Neural cell (in vitro differentiated cells): ENCODE measurements around the gene GTSF1L.

Experiments used
- EP300 ChIP-seq: fragments of 450-650 bp; conservative IDR thresholded peaks from 2 replicates; pipeline ENCODE4 v1.6.1; 2014; ENCODE audit warnings: antibody characterized with exemption, mild to moderate bottlenecking, moderate library complexity; ENCODE audit not compliant: poor library complexity, severe bottlenecking
- EZH2 ChIP-seq: fragments of 200-600, 300-800 bp; shearing (Covaris generic), sonication (generic); IDR thresholded peaks from 2 replicates; pipeline ENCODE4 v1.6.1; 2014; ENCODE audit warnings: antibody characterized with exemption, low read length, borderline replicate concordance, mild to moderate bottlenecking; ENCODE audit not compliant: insufficient read depth, poor library complexity, severe bottlenecking
- MXI1 ChIP-seq: fragments of 450-650 bp; conservative IDR thresholded peaks from 2 replicates; pipeline ENCODE4 v1.6.1; 2014; ENCODE audit warnings: antibody characterized with exemption, mild to moderate bottlenecking; ENCODE audit not compliant: poor library complexity, severe bottlenecking
- POLR2AphosphoS5 ChIP-seq: IDR thresholded peaks from 2 replicates; pipeline ENCODE4 v1.6.1; 2012
- RAD21 ChIP-seq: fragments of 450-650 bp; conservative IDR thresholded peaks from 2 replicates; pipeline ENCODE4 v1.6.1; 2014; ENCODE audit warnings: antibody characterized with exemption, mild to moderate bottlenecking, moderate library complexity
- SMC3 ChIP-seq: fragments of 450-650 bp; conservative IDR thresholded peaks from 2 replicates; pipeline ENCODE4 v1.6.1; 2014; ENCODE audit warnings: antibody characterized with exemption, mild to moderate bottlenecking, moderate library complexity; ENCODE audit not compliant: poor library complexity
- TAF1 ChIP-seq: IDR thresholded peaks from 2 replicates; pipeline ENCODE4 v1.6.1; 2012; ENCODE audit warnings: low read depth
- TF ChIP-seq, protein P1 (sequence below): fragments of 450-650 bp; IDR thresholded peaks from 2 replicates; pipeline ENCODE4 v1.5.1; 2014; ENCODE audit warnings: antibody characterized with exemption, mild to moderate bottlenecking, moderate library complexity; ENCODE audit not compliant: poor library complexity, severe bottlenecking
- TF ChIP-seq, protein P2 (sequence below): IDR thresholded peaks from 2 replicates; pipeline ENCODE4 v1.6.1; 2012; ENCODE audit warnings: borderline replicate concordance

GRCh38 chr20:43699941-43700565 lies 26.7 kb downstream of the GTSF1L start:
- TF ChIP-seq SMC3 = no peak
- TF ChIP-seq POLR2AphosphoS5 = no peak
- TF ChIP-seq, protein P1, sequence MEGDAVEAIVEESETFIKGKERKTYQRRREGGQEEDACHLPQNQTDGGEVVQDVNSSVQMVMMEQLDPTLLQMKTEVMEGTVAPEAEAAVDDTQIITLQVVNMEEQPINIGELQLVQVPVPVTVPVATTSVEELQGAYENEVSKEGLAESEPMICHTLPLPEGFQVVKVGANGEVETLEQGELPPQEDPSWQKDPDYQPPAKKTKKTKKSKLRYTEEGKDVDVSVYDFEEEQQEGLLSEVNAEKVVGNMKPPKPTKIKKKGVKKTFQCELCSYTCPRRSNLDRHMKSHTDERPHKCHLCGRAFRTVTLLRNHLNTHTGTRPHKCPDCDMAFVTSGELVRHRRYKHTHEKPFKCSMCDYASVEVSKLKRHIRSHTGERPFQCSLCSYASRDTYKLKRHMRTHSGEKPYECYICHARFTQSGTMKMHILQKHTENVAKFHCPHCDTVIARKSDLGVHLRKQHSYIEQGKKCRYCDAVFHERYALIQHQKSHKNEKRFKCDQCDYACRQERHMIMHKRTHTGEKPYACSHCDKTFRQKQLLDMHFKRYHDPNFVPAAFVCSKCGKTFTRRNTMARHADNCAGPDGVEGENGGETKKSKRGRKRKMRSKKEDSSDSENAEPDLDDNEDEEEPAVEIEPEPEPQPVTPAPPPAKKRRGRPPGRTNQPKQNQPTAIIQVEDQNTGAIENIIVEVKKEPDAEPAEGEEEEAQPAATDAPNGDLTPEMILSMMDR = no peak
- no peak for TF ChIP-seq TAF1
- TF ChIP-seq RAD21 = no peak
- no peak for TF ChIP-seq EZH2
- TF ChIP-seq, protein P2, sequence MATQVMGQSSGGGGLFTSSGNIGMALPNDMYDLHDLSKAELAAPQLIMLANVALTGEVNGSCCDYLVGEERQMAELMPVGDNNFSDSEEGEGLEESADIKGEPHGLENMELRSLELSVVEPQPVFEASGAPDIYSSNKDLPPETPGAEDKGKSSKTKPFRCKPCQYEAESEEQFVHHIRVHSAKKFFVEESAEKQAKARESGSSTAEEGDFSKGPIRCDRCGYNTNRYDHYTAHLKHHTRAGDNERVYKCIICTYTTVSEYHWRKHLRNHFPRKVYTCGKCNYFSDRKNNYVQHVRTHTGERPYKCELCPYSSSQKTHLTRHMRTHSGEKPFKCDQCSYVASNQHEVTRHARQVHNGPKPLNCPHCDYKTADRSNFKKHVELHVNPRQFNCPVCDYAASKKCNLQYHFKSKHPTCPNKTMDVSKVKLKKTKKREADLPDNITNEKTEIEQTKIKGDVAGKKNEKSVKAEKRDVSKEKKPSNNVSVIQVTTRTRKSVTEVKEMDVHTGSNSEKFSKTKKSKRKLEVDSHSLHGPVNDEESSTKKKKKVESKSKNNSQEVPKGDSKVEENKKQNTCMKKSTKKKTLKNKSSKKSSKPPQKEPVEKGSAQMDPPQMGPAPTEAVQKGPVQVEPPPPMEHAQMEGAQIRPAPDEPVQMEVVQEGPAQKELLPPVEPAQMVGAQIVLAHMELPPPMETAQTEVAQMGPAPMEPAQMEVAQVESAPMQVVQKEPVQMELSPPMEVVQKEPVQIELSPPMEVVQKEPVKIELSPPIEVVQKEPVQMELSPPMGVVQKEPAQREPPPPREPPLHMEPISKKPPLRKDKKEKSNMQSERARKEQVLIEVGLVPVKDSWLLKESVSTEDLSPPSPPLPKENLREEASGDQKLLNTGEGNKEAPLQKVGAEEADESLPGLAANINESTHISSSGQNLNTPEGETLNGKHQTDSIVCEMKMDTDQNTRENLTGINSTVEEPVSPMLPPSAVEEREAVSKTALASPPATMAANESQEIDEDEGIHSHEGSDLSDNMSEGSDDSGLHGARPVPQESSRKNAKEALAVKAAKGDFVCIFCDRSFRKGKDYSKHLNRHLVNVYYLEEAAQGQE = no peak
- TF ChIP-seq MXI1 = no peak
- no peak for TF ChIP-seq EP300
